ENCODE measurements around the gene GRIK1. TPM values are rescaled to one million over a fixed set of nuclear protein-coding genes. Genes with fewer than 3 reads are reported as not detected.
A peak's percentile ranks its signal among the peaks of the same experiment; 100 is the strongest.
"Not testable (repeated sequence)": the region's sequence is repeated elsewhere in the genome, so short reads cannot be mapped to it uniquely, and the experiment has no call there.

Gene GRIK1
- polyA plus RNA-seq, 1 donor from 2014 or later: not detected

GRCh38 chr21:29616209-29616751, 323.5 kb downstream of the GRIK1 start:
- Mint-ChIP-seq H3K36me3 (no peaks in the 10 kb centered on the region), H3K4me1 (no peaks in the 10 kb centered on the region), H3K27me3 (no peaks in the 10 kb centered on the region), H3K27ac (no peak overlapping the region), H3K4me3 (no peak overlapping the region), H3K9me3 (peaks cover 0 to 3% (median 3%) of the 10 kb centered on the region in 3 donors)

- Mint-ChIP-seq H3K4me3 (no peak overlapping the region), H3K36me3 (no peaks in the 10 kb centered on the region), H3K4me1 (no peaks in the 10 kb centered on the region), H3K27me3 (no peaks in the 10 kb centered on the region), H3K9me3 (peaks cover 0 to 6% (median 3%) of the 10 kb centered on the region in 3 donors), H3K27ac (no peak overlapping the region)
Observed at GRCh38 chr21:29613877-29614276, 325.9 kb downstream of the GRIK1 start.

- Mint-ChIP-seq H3K36me3 (no peaks in the 10 kb centered on the region), H3K4me1 (no peaks in the 10 kb centered on the region), H3K4me3 (no peak overlapping the region), H3K9me3 (peaks cover 0 to 6% (median 0%) of the 10 kb centered on the region in 3 donors), H3K27me3 (no peaks in the 10 kb centered on the region), H3K27ac (no peak overlapping the region)
Observed at GRCh38 chr21:29613021-29613420, 326.8 kb downstream of the GRIK1 start.

- Mint-ChIP-seq H3K9me3 (peaks cover 0 to 4% (median 0%) of the 10 kb centered on the region in 3 donors), H3K4me3 (no peak overlapping the region), H3K27ac (no peak overlapping the region), H3K36me3 (no peaks in the 10 kb centered on the region), H3K27me3 (no peaks in the 10 kb centered on the region), H3K4me1 (no peaks in the 10 kb centered on the region)
Observed at GRCh38 chr21:29610779-29611360, 328.9 kb downstream of the GRIK1 start.

- H3K36me3 Mint-ChIP-seq: no peaks in the 10 kb centered on the region
- H3K4me3 Mint-ChIP-seq: no peak overlapping the region
- no peaks in the 10 kb centered on the region for H3K27me3 Mint-ChIP-seq
- H3K27ac Mint-ChIP-seq: no peak overlapping the region
- H3K4me1 Mint-ChIP-seq: no peaks in the 10 kb centered on the region
- H3K9me3 Mint-ChIP-seq: peaks cover 0 to 2% (median 0%) of the 10 kb centered on the region in 3 donors
Observed at GRCh38 chr21:29606613-29607012, 333.2 kb downstream of the GRIK1 start.

GRCh38 chr21:29605219-29605618, 334.6 kb downstream of the GRIK1 start:
- H3K27me3 Mint-ChIP-seq: not testable (repeated sequence)

GRCh38 chr21:29604076-29604475, 335.7 kb downstream of the GRIK1 start:
- Mint-ChIP-seq H3K27me3 (no peaks in the 10 kb centered on the region), H3K4me3 (no peak overlapping the region), H3K4me1 (no peaks in the 10 kb centered on the region)

More at GRCh38 chr21:29605219-29605618, 334.6 kb downstream of the GRIK1 start:
- H3K27ac Mint-ChIP-seq, H3K4me1 Mint-ChIP-seq, H3K4me3 Mint-ChIP-seq, H3K36me3 Mint-ChIP-seq, H3K9me3 Mint-ChIP-seq: not testable (repeated sequence)

GRCh38 chr21:29601047-29601446, 338.7 kb downstream of the GRIK1 start:
- no peaks in the 10 kb centered on the region for H3K4me1 Mint-ChIP-seq
- no peaks in the 10 kb centered on the region for H3K36me3 Mint-ChIP-seq
- H3K4me3 Mint-ChIP-seq: no peak overlapping the region
- H3K27me3 Mint-ChIP-seq: no peaks in the 10 kb centered on the region
- no peaks in the 10 kb centered on the region for H3K9me3 Mint-ChIP-seq
- no peak overlapping the region for H3K27ac Mint-ChIP-seq

More at GRCh38 chr21:29604076-29604475, 335.7 kb downstream of the GRIK1 start:
- Mint-ChIP-seq H3K9me3 (no peaks in the 10 kb centered on the region), H3K27ac (no peak overlapping the region), H3K36me3 (no peaks in the 10 kb centered on the region)

- H3K36me3 Mint-ChIP-seq: peaks cover 2% of the 10 kb centered on the region
- H3K4me1 Mint-ChIP-seq: no peaks in the 10 kb centered on the region
- peaks cover 3% of the 10 kb centered on the region for H3K27me3 Mint-ChIP-seq
- H3K4me3 Mint-ChIP-seq: no peak overlapping the region
- H3K9me3 Mint-ChIP-seq: peaks cover 0 to 1% (median 0%) of the 10 kb centered on the region in 3 donors
- H3K27ac Mint-ChIP-seq: no peak overlapping the region
Observed at GRCh38 chr21:29586696-29587095, 353.1 kb downstream of the GRIK1 start.

GRCh38 chr21:29585462-29585861, 354.3 kb downstream of the GRIK1 start:
- Mint-ChIP-seq H3K4me1 (no peaks in the 10 kb centered on the region), H3K9me3 (peaks cover 0 to 1% (median 0%) of the 10 kb centered on the region in 3 donors), H3K27ac (no peak overlapping the region), H3K36me3 (peaks cover 4% of the 10 kb centered on the region), H3K4me3 (no peak overlapping the region), H3K27me3 (no peaks in the 10 kb centered on the region)

GRCh38 chr21:29583424-29583924, 356.3 kb downstream of the GRIK1 start:
- Mint-ChIP-seq H3K27ac (no peak overlapping the region), H3K4me1 (no peaks in the 10 kb centered on the region), H3K9me3 (peaks cover 0 to 1% (median 0%) of the 10 kb centered on the region in 3 donors), H3K4me3 (no peak overlapping the region), H3K27me3 (no peaks in the 10 kb centered on the region), H3K36me3 (peaks cover 4% of the 10 kb centered on the region)

GRCh38 chr21:29582855-29583254, 356.9 kb downstream of the GRIK1 start:
- H3K27ac Mint-ChIP-seq: no peak overlapping the region
- H3K27me3 Mint-ChIP-seq: no peaks in the 10 kb centered on the region
- H3K4me1 Mint-ChIP-seq: no peaks in the 10 kb centered on the region
- peaks cover 0 to 1% (median 0%) of the 10 kb centered on the region in 3 donors for H3K9me3 Mint-ChIP-seq
- no peak overlapping the region for H3K4me3 Mint-ChIP-seq
- peaks cover 4% of the 10 kb centered on the region for H3K36me3 Mint-ChIP-seq

GRCh38 chr21:29581393-29581792, 358.4 kb downstream of the GRIK1 start:
- Mint-ChIP-seq H3K4me1 (no peaks in the 10 kb centered on the region), H3K4me3 (no peak overlapping the region), H3K9me3 (no peaks in the 10 kb centered on the region), H3K27ac (peak overlapping the region in 1 of 3 donors; percentile 36), H3K27me3 (no peaks in the 10 kb centered on the region), H3K36me3 (peaks cover 5% of the 10 kb centered on the region)

GRCh38 chr21:29580732-29581285, 359.0 kb downstream of the GRIK1 start:
- no peaks in the 10 kb centered on the region for H3K9me3 Mint-ChIP-seq
- no peak overlapping the region for H3K27ac Mint-ChIP-seq
- no peaks in the 10 kb centered on the region for H3K4me1 Mint-ChIP-seq
- no peaks in the 10 kb centered on the region for H3K27me3 Mint-ChIP-seq
- peaks cover 5% of the 10 kb centered on the region for H3K36me3 Mint-ChIP-seq
- no peak overlapping the region for H3K4me3 Mint-ChIP-seq

- no peak overlapping the region for H3K4me3 Mint-ChIP-seq
- no peak overlapping the region for H3K27ac Mint-ChIP-seq
- no peaks in the 10 kb centered on the region for H3K27me3 Mint-ChIP-seq
- peaks cover 5% of the 10 kb centered on the region for H3K36me3 Mint-ChIP-seq
- H3K9me3 Mint-ChIP-seq: no peaks in the 10 kb centered on the region
- no peaks in the 10 kb centered on the region for H3K4me1 Mint-ChIP-seq
Observed at GRCh38 chr21:29578306-29578705, 361.5 kb downstream of the GRIK1 start.

GRCh38 chr21:29571949-29572348, 367.8 kb downstream of the GRIK1 start:
- Mint-ChIP-seq H3K27me3 (no peaks in the 10 kb centered on the region), H3K36me3 (peaks cover under 1% of the 10 kb centered on the region), H3K4me1 (no peaks in the 10 kb centered on the region), H3K4me3 (no peak overlapping the region), H3K9me3 (no peaks in the 10 kb centered on the region), H3K27ac (no peak overlapping the region)

Measured in IgD-negative memory B cell (primary cell).